SU-DHL-6 (cell line): ENCODE data around the gene TMEM50B.
A peak's percentile ranks its signal among the peaks of the same experiment; 100 is the strongest.

Experiments used
- H2AFZ ChIP-seq: fragments of 200-600 bp; sonication (generic); 2 replicates; pipeline ENCODE4 v1.6.1; 2014; ENCODE audit warnings: low read depth, mild to moderate bottlenecking, moderate library complexity, mixed read lengths, antibody characterized with exemption, low read length; ENCODE audit not compliant: severe bottlenecking
- H3F3A ChIP-seq: fragments of 200-600 bp; shearing (Covaris generic); 2 replicates; pipeline ENCODE4 v1.6.0; 2016; ENCODE audit warnings: antibody characterized with exemption, mild to moderate bottlenecking; ENCODE audit not compliant: insufficient read depth
- H3K27ac ChIP-seq: fragments of 200-600 bp; sonication (generic); 2 replicates; pipeline ENCODE4 v1.5.1; 2016; ENCODE audit warnings: low read depth, mild to moderate bottlenecking, low read length, moderate library complexity, mixed read lengths
- H3K27me3 ChIP-seq: fragments of 200-600 bp; sonication (generic), shearing (Covaris generic); 2 replicates; pipeline ENCODE4 v1.6.0; 2014; ENCODE audit warnings: mild to moderate bottlenecking, low read length
- H3K36me3 ChIP-seq: fragments of 200-600 bp; sonication (generic); 2 replicates; pipeline ENCODE4 v1.6.1; 2014; ENCODE audit warnings: mild to moderate bottlenecking, low read length, mixed read lengths
- H3K4me2 ChIP-seq: fragments of 300-600, 200-600 bp; shearing (Covaris generic), sonication (generic); 2 replicates; pipeline ENCODE4 v1.6.0; 2014; ENCODE audit warnings: low read length, low read depth, mild to moderate bottlenecking; ENCODE audit not compliant: poor library complexity, severe bottlenecking
- H3K4me3 ChIP-seq: fragments of 200-600 bp; sonication (generic); 2 replicates; pipeline ENCODE4 v1.5.1; 2014; ENCODE audit warnings: antibody characterized with exemption, low read length, mild to moderate bottlenecking, mixed read lengths; ENCODE audit not compliant: insufficient read depth, poor library complexity, severe bottlenecking
- H3K79me2 ChIP-seq: fragments of 200-600 bp; sonication (generic); 2 replicates; pipeline ENCODE4 v1.6.1; 2014; ENCODE audit warnings: mild to moderate bottlenecking, low read length, moderate library complexity; ENCODE audit not compliant: insufficient read depth
- H3K9ac ChIP-seq: fragments of 200-600 bp; sonication (generic); 2 replicates; pipeline ENCODE4 v1.7.0; 2014; ENCODE audit warnings: mild to moderate bottlenecking, low read length
- H3K9me2 ChIP-seq: fragments of 200-600 bp; sonication (generic); replicated peaks from 2 replicates; pipeline ENCODE4 v1.6.1; 2014; ENCODE audit warnings: low read length; ENCODE audit not compliant: insufficient read depth
- H3K9me3 ChIP-seq: fragments of 200-600 bp; sonication (generic); 2 replicates; pipeline ENCODE4 v1.6.1; 2014; ENCODE audit warnings: low read length, mixed read lengths; ENCODE audit not compliant: insufficient read depth
- H4K20me1 ChIP-seq: fragments of 200-600 bp; sonication (generic); 2 replicates; pipeline ENCODE4 v1.6.1; 2014; ENCODE audit warnings: low read depth, mild to moderate bottlenecking, antibody characterized with exemption, low read length, moderate library complexity, mixed read lengths
- EZH2phosphoT487 ChIP-seq: fragments of 200-600 bp; sonication (generic), shearing (Covaris generic); conservative IDR thresholded peaks from 2 replicates; pipeline ENCODE4 v1.6.1; 2018; ENCODE audit warnings: mild to moderate bottlenecking, antibody characterized with exemption, low read length, moderate library complexity, mixed read lengths
- TF ChIP-seq, protein P1 (sequence below): fragments of 200-600 bp; sonication (generic); IDR thresholded peaks from one replicate; pipeline ENCODE4 v1.5.1; 2017; ENCODE audit warnings: antibody characterized with exemption, mild to moderate bottlenecking, low read length, moderate library complexity; ENCODE audit not compliant: insufficient read depth, poor library complexity, severe bottlenecking

The TMEM50B gene

DNA sequence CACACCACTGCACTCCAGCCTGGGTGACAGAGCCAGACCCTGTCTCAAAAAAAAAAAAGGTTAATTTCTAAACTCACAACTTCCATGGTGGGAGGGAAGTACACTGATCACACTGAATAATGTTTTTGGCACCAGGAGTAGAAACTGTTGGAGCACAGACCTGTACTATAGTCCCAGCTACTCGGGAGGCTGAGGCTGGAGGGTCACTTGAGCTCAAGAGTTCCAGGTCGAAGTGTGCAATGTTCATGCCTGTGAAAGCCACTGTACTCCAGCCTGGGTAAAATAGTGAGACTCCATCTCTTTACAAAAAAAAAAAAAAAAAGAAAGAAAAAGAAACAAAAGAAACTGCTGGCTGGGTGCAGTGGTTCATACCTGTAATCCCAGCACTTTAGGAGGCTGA is 35.3 kb downstream of the TMEM50B start:
- Histone ChIP-seq H2AFZ (no peak overlapping the region), H3K36me3 (no peaks in the 10 kb centered on the region), H3K4me2 (no peak overlapping the region), H4K20me1 (no peaks in the 10 kb centered on the region), H3K9ac (no peak overlapping the region), H3K79me2 (no peaks in the 10 kb centered on the region), H3K4me3 (no peak overlapping the region), H3K9me2 (no peaks in the 10 kb centered on the region), H3K27me3 (no peaks in the 10 kb centered on the region), H3K9me3 (no peaks in the 10 kb centered on the region), H3K27ac (no peak overlapping the region), H3F3A (peaks cover 10% of the 10 kb centered on the region; the same call in 1 of the 2 replicates)
- no peak for TF ChIP-seq EZH2phosphoT487
- TF ChIP-seq, protein P1, sequence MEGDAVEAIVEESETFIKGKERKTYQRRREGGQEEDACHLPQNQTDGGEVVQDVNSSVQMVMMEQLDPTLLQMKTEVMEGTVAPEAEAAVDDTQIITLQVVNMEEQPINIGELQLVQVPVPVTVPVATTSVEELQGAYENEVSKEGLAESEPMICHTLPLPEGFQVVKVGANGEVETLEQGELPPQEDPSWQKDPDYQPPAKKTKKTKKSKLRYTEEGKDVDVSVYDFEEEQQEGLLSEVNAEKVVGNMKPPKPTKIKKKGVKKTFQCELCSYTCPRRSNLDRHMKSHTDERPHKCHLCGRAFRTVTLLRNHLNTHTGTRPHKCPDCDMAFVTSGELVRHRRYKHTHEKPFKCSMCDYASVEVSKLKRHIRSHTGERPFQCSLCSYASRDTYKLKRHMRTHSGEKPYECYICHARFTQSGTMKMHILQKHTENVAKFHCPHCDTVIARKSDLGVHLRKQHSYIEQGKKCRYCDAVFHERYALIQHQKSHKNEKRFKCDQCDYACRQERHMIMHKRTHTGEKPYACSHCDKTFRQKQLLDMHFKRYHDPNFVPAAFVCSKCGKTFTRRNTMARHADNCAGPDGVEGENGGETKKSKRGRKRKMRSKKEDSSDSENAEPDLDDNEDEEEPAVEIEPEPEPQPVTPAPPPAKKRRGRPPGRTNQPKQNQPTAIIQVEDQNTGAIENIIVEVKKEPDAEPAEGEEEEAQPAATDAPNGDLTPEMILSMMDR = no peak

DNA sequence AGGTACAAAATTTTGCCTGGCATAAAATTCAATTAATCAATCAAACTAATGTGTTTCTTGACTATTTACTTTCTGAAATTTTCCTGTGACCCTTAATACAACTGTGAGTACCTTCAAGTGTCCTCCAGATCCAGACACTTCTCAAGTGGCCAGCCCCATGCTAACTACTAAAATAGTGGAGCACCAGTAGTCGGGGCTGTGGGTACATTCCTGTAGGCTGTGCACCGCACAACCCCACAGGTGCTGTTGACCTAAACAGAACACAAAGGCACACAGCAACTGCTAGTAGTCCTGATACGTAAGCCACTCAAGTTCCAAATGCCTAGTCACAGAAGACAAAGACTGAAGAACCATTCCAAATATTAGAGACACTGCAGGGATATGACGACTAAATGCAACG is 36.6 kb downstream of the TMEM50B start:
- Histone ChIP-seq H3K27ac (peak overlapping the region; percentile 35; the same call in 1 of the 2 replicates), H3K4me3 (no peak overlapping the region), H3K4me2 (no peak overlapping the region), H3K27me3 (no peaks in the 10 kb centered on the region), H3K9me2 (no peaks in the 10 kb centered on the region), H2AFZ (no peak overlapping the region), H3K36me3 (no peaks in the 10 kb centered on the region), H3F3A (peaks cover 13% of the 10 kb centered on the region; the same call in 1 of the 2 replicates), H4K20me1 (no peaks in the 10 kb centered on the region), H3K9ac (no peak overlapping the region), H3K9me3 (no peaks in the 10 kb centered on the region), H3K79me2 (no peaks in the 10 kb centered on the region)
- no peak for TF ChIP-seq EZH2phosphoT487
- TF ChIP-seq, protein P1 = no peak

DNA sequence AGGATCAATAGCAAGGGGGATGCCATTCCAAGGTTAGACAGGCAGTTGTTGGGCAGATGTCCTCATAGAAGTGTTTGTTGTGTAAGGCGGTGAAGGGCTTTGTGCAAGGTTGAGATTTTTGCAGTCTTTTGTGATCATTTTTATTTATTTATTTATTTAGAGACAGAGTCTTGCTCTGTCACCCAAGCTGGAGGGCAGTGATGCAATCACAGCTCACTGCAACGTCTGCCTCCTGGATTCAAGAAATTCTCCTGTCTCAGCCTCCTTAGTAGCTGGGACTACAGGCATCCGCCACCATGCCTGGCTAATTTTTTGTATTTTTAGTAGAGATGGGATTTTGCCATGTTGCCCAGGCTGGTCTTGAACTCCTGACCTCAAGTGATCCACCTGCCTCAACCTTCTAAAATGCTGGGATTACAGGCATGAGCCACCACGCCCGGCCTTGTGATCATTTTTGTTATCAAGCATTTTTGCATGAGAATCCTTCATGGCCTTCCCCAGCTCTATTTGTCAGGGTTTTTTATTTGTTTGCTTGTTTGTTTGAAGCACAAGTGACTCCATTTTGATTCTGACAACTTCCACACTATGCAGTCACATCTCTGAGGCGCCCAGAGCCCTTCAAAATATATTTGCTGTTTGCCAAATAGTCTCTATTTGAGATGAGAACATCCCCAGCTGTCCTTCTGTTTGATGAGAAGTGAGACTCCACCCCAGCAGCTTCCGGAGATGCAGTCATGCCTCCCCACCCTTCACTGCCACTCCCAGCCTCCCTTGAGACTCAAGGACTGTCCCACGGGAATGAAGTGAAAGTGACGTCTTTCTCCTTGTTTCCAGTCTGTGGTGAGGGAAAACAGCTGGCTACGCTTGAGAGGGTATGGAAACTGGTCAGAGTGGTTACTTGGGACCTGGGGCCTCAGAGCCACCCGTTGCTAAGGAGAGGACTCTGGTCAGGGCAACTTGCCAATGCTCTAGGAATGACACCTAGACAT is 38.0 kb downstream of the TMEM50B start:
- Histone ChIP-seq H3K9ac (no peak overlapping the region), H3K4me2 (no peak overlapping the region), H3K27ac (peak overlapping the region; percentile 20), H3F3A (peaks cover 21% of the 10 kb centered on the region), H3K4me3 (no peak overlapping the region), H3K9me3 (no peaks in the 10 kb centered on the region), H3K9me2 (no peaks in the 10 kb centered on the region), H2AFZ (no peak overlapping the region), H3K79me2 (no peaks in the 10 kb centered on the region), H3K36me3 (peaks cover 4% of the 10 kb centered on the region), H4K20me1 (no peaks in the 10 kb centered on the region), H3K27me3 (no peaks in the 10 kb centered on the region)
- TF ChIP-seq, protein P1 = no peak
- TF ChIP-seq EZH2phosphoT487 = no peak
